GM13977 (cell line): Measurements from ENCODE around the gene EPHB1.
"Not testable (repeated sequence)": the region's sequence is repeated elsewhere in the genome, so short reads cannot be mapped to it uniquely, and the experiment has no call there.

Experiments
- DNase-seq: peaks from one replicate; pipeline ENCODE4 v3.0.0; 2012; ENCODE audit warnings: low spot score
- in situ Hi-C: fragments of 300-500 bp; cut with MboI; formaldehyde crosslinking; loops from one replicate; pipeline ENCODE4 v1.12.0; 2022; ENCODE audit warnings: low sequenced_read_pairs, low pct_unique_long_range_greater_than_20kb, mixed read lengths, inconsistent platforms; ENCODE audit not compliant: unreplicated experiment
- TF ChIP-seq, protein P1 (sequence below): IDR thresholded peaks from 2 replicates; pipeline ENCODE4 v1.5.1; 2012; ENCODE audit warnings: mild to moderate bottlenecking, control low read depth; ENCODE audit not compliant: insufficient read depth; ENCODE audit errors: extremely low read depth, missing control alignments

The EPHB1 gene

DNA sequence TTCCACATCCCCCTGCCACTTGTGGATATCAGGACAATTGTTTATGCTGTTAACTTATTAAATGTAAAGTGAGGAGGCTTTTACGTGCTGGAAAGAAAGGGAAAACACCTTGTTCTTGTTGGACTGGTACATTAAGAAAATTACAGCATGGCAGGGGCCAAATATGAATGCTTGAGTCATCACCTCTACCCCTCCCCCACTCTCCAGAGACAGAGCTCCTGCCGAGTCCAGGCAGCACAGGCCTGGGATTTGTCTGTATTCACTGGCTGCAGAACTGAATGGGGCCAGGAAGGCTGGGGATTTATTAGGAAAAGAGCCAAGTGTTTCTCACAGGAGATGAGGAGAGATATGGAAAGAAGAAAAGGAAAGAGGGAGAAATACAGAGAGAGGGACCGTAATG is 308.9 kb downstream of the EPHB1 start:
- in situ Hi-C loops = no loop called here
- TF ChIP-seq, protein P1, sequence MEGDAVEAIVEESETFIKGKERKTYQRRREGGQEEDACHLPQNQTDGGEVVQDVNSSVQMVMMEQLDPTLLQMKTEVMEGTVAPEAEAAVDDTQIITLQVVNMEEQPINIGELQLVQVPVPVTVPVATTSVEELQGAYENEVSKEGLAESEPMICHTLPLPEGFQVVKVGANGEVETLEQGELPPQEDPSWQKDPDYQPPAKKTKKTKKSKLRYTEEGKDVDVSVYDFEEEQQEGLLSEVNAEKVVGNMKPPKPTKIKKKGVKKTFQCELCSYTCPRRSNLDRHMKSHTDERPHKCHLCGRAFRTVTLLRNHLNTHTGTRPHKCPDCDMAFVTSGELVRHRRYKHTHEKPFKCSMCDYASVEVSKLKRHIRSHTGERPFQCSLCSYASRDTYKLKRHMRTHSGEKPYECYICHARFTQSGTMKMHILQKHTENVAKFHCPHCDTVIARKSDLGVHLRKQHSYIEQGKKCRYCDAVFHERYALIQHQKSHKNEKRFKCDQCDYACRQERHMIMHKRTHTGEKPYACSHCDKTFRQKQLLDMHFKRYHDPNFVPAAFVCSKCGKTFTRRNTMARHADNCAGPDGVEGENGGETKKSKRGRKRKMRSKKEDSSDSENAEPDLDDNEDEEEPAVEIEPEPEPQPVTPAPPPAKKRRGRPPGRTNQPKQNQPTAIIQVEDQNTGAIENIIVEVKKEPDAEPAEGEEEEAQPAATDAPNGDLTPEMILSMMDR = no peak
- no peak for DNase-seq

DNA sequence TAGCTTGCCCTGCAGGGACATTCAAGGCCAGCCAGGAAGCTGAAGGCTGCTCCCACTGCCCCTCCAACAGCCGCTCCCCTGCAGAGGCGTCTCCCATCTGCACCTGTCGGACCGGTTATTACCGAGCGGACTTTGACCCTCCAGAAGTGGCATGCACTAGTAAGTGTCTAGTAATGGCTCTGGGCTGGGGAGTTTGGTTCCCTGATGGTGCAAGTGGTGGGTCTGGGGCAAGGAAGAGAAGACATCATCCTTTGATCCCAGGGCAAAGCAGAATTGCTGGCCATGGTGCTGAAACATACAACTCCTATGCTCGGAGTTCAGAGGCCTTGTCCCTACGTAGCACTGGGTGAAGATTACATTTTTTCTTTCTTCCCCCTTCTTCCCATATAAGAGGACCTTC is 311.4 kb downstream of the EPHB1 start:
- TF ChIP-seq, protein P1 = no peak
- in situ Hi-C loops = no loop called here
- DNase-seq = peak; percentile 16

DNA sequence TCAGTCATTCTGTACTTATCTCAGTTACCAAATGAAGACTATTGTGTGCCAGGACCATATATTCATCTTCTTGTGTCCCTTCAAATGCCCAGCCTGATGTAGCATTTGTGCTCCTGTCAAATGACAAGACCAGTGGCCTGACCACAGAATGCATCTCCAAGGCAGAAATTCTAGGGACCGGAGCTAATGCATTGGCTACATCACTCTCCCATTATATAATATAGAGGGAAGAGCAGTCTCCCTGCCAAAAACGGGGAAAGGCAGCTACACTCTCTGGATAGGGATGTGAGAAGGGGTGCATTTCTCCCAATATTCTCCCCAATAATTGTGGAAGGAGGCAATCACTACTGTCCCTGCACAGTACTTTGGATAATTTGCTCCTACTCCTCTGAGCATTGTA is 312.0 kb downstream of the EPHB1 start:
- in situ Hi-C loops = no loop called here
- TF ChIP-seq, protein P1 = no peak
- DNase-seq = no peak

DNA sequence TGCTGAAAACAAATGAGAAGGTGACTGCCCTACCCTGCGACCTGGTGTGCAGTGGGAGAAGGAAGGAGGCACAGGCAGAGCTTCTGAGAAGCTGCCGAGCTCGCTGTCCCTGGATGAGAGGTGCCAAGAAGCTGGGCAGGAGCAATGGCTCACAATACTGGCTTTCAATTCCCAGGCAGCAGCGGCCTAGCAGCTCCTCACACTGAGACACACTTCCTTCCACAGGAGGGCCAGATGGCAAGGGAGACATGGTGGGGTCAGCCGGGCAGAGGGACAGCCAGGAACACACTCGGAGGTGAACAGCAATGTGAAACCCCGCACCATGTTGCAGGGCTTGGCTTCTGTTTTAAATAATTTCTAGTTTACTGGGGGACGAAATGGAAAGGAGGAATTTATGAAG is 314.6 kb downstream of the EPHB1 start:
- no peak for DNase-seq
- TF ChIP-seq, protein P1 = no peak
- in situ Hi-C loops = no loop called here

DNA sequence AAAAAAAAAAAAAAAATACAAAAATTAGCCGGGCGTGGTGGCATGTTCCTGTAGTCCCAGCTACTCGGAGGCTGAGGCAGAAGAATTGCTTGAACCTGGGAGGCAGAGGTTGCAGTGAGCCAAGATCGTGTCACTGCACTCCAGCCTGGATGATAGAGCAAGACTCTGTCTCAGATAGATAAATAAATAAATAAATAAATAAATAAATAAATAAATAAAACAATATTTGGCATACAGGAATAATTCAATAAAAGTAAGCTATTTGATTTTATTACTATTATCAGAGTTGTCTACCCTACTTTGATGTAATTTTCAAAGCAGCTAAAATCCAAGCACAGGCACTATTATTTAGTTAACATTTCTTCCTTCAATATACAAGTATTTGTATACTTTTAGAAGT is 319.5 kb downstream of the EPHB1 start:
- in situ Hi-C loops, DNase-seq: not testable (repeated sequence)

DNA sequence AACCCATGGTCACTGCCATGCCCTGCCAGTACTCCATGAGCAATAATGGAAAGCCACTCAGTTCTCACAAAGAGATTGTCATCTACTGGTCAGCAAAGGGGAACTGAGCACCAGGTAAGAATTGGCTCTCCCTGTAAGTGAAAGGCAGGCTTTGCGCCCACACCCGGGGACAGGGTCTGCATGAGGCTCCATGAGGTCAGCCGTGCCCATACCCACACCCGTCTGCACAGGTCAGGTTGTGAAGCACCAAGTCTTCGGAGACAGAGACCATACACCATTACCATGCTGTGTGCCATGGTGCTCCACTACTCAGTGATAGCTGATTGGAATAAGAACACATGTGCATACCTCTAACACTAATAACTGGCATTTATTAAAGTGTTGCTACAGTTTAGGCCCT is 322.9 kb downstream of the EPHB1 start:
- TF ChIP-seq, protein P1 = no peak
- in situ Hi-C loops = no loop called here

DNA sequence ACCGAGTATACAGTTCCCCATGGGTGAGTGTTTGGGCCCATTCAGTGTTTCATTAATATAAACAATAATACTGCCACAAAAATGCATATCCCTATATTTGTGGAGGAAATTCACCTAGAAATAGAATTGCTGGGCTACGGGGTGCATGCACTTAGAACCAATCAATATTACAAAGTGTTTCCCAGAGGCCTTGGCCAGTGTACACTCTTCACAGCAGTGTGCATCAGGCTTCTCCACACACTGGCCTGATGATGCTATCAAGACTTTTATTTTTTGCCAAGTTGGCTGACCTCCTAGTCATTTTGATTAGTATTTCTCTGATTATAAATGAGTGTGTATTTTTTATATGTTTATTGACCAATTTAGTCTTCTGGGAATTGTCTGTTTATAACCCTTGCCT is 323.7 kb downstream of the EPHB1 start:
- DNase-seq = no peak
- in situ Hi-C loops = no loop called here
- TF ChIP-seq, protein P1 = no peak

More for the DNA sequence above, 322.9 kb downstream of the EPHB1 start:
- no peak for DNase-seq
